ENCODE results near the gene TOP2B. TPM values are rescaled to one million over a fixed set of nuclear protein-coding genes. Genes with fewer than 3 reads are reported as not detected.

TOP2B gene
- total RNA-seq, 1 donor from 2014 or later = 147 TPM

Other genes starting within 250 kb of the TOP2B start
- gene RARB, start 236.6 kb downstream of the TOP2B start, total RNA-seq = not detected in 2 replicates
- 65.0 and 70.7 TPM in 2 replicates for gene NGLY1, start 118.5 kb upstream of the TOP2B start, total RNA-seq
- 13.3 and 16.3 TPM in 2 replicates for gene OXSM, start 125.2 kb upstream of the TOP2B start, total RNA-seq

Measured in activated CD4-positive, alpha-beta T cell treated with anti-CD3 and anti-CD28 coated beads, Interleukin-2, amount 10 ng/mL, durations not matched to agents 24 days and 14 days (primary cell).